ENCODE measurements around the gene PRTG.

DNA sequence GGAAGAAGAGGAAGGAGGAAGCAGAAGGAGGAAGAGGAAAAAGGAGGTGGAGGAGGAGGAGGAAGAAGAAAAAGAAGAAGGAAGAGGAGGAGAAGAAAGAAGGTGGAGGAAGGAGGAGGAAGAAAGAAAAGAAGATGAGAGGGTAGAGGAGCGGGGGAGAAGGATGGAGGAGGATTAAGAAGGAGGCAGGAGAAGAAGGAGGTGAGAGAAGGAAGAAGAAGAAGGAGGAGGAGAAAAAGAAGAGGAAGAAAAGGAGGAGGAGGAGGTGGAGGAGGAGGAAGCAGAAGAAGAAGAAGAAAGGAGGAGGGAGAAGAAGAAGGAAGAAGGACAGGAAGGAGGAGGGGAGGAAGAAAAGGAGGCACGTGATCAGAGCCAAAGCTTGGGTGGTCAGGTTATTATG, 37.3 kb upstream of the PRTG start:
- TF ChIP-seq SUZ12 (IDR thresholded peaks at IDR 0.05): no peak
- no peak for TF ChIP-seq ARNT (IDR thresholded peaks at IDR 0.05)
- TF ChIP-seq FOXM1 (IDR thresholded peaks at IDR 0.05; ENCODE audit: borderline replicate concordance): no peak
- TF ChIP-seq SP1 (IDR thresholded peaks at IDR 0.05): no peak
- TF ChIP-seq, protein P1, sequence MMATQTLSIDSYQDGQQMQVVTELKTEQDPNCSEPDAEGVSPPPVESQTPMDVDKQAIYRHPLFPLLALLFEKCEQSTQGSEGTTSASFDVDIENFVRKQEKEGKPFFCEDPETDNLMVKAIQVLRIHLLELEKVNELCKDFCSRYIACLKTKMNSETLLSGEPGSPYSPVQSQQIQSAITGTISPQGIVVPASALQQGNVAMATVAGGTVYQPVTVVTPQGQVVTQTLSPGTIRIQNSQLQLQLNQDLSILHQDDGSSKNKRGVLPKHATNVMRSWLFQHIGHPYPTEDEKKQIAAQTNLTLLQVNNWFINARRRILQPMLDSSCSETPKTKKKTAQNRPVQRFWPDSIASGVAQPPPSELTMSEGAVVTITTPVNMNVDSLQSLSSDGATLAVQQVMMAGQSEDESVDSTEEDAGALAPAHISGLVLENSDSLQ (IDR thresholded peaks at IDR 0.05): no peak

All from HEK293T (cell line).